GM12878 (cell line): Measurements from ENCODE around the gene HYI. TPM values are rescaled to one million over a fixed set of nuclear protein-coding genes. Genes with fewer than 3 reads are reported as not detected.

Source experiments
- ATAC-seq: fragments of 200-7000 bp; cut with Tn5 transposase; 3 replicates; pipeline ENCODE4 v1.9.1; 2020; ENCODE audit warnings: mild to moderate bottlenecking, moderate library complexity
- BruUV-seq: library from RNA; stranded (reverse); fragments of 400-500 nt; replicated peaks from 2 replicates; lab custom pipeline; 2021; lab: Mats Ljungman, UMichigan
- CTCF ChIA-PET: fragments of 300-600 bp; sonication (Branson Sonifier 250); formaldehyde crosslinking; extraction: SDS; loops from one replicate; lab custom pipeline; 2021; ENCODE audit warnings: inconsistent platforms; lab: Yijun Ruan, JAX
- POLR2A ChIA-PET: fragments of 350-600 bp; formaldehyde crosslinking; extraction: SDS; loops from one replicate; lab custom pipeline; 2021; ENCODE audit warnings: inconsistent platforms; lab: Charles Lee
- RAD21 ChIA-PET: fragments of 300-600 bp; sonication (Branson Sonifier 250); formaldehyde crosslinking; loops from one replicate; lab custom pipeline; 2023; ENCODE audit warnings: antibody characterized with exemption; ENCODE audit not compliant: unreplicated experiment; lab: Charles Lee
- SMC1A ChIA-PET: fragments of 300-600 bp; sonication (Branson Sonifier 250); formaldehyde crosslinking; loops from one replicate; lab custom pipeline; 2023; ENCODE audit not compliant: unreplicated experiment, uncharacterized antibody; lab: Charles Lee
- DNase-seq: peaks from one replicate; pipeline ENCODE4 v3.0.0-alpha.2; 2011; ENCODE audit warnings: low read depth, low spot score
- FAIRE-seq: peaks from 3 replicates; lab custom pipeline; 2011; peaks lifted over from hg19 to GRCh38; lab: Jason Lieb, UNC
- H2AFZ ChIP-seq: 2 replicates; pipeline ENCODE4 v1.6.0; 2011; ENCODE audit warnings: low read depth, low read length, control low read depth; ENCODE audit not compliant: control insufficient read depth
- H3K27ac ChIP-seq: 2 replicates; pipeline ENCODE4 v1.5.1; 2011; ENCODE audit warnings: control low read depth; ENCODE audit not compliant: control insufficient read depth, insufficient read depth
- H3K27me3 ChIP-seq, 2 experiments: replicated peaks in 1 of 2; 2 replicates each; pipeline versions ENCODE4 v1.6.0 to v1.6.1; 2011; ENCODE audit warnings: low read length in 1 of 2; ENCODE audit not compliant: control insufficient read depth in 2 of 2, insufficient read depth in 2 of 2
- H3K36me3 ChIP-seq, 2 experiments: 2 replicates each; pipeline ENCODE4 v1.5.1; 2011; ENCODE audit warnings: low read length in 1 of 2; ENCODE audit not compliant: control insufficient read depth in 2 of 2, insufficient read depth in 2 of 2
- H3K4me1 ChIP-seq: 2 replicates; pipeline ENCODE4 v1.6.1; 2011; ENCODE audit warnings: mild to moderate bottlenecking, low read length, moderate library complexity, mixed read lengths; ENCODE audit not compliant: control insufficient read depth, insufficient read depth
- H3K4me2 ChIP-seq: 2 replicates; pipeline ENCODE4 v1.6.0; 2011; ENCODE audit warnings: control low read depth; ENCODE audit not compliant: control insufficient read depth, insufficient read depth
- H3K4me3 ChIP-seq: fragments of 200-600 bp; sonication (generic); 2 replicates; pipeline ENCODE4 v1.5.1; 2016
- H3K79me2 ChIP-seq: 2 replicates; pipeline ENCODE4 v1.6.0; 2011; ENCODE audit warnings: low read length; ENCODE audit not compliant: control insufficient read depth, insufficient read depth
- H3K9ac ChIP-seq: 2 replicates; pipeline ENCODE4 v1.8.0; 2011; ENCODE audit warnings: low read length, control low read depth, mixed read lengths; ENCODE audit not compliant: control insufficient read depth, insufficient read depth
- H3K9me3 ChIP-seq: replicated peaks from 3 replicates; pipeline ENCODE4 v1.5.1; 2011; ENCODE audit warnings: mild to moderate bottlenecking, low read length; ENCODE audit not compliant: control insufficient read depth, insufficient read depth
- H4K20me1 ChIP-seq: 2 replicates; pipeline ENCODE4 v1.6.0; 2011; ENCODE audit not compliant: control insufficient read depth, insufficient read depth
- GATAD2B ChIP-seq: fragments of 450-650 bp; conservative IDR thresholded peaks from 2 replicates; pipeline ENCODE4 v1.6.1; 2017; ENCODE audit warnings: low read depth, mild to moderate bottlenecking, moderate library complexity
- HCFC1 ChIP-seq: fragments of 150-350 bp; IDR thresholded peaks from 2 replicates; pipeline ENCODE4 v1.6.1; 2014; ENCODE audit warnings: low read length
- JUND ChIP-seq: IDR thresholded peaks from 2 replicates; pipeline ENCODE4 v1.6.1; 2012; ENCODE audit warnings: low read depth, mild to moderate bottlenecking, low read length, improper control_type of control experiment, moderate library complexity
- MYB ChIP-seq: fragments of 150-350 bp; IDR thresholded peaks from 2 replicates; pipeline ENCODE4 v1.6.1; 2014; ENCODE audit warnings: mild to moderate bottlenecking, low read depth, low read length, borderline replicate concordance
- NFXL1 ChIP-seq: fragments of 450-650 bp; IDR thresholded peaks from 2 replicates; pipeline ENCODE4 v1.6.1; 2017; ENCODE audit warnings: antibody characterized with exemption, mild to moderate bottlenecking, borderline replicate concordance
- PAX5 ChIP-seq: IDR thresholded peaks from 2 replicates; pipeline ENCODE4 v1.6.1; 2011; ENCODE audit warnings: low read depth, low read length, borderline replicate concordance
- PAX8 ChIP-seq: fragments of 450-650 bp; IDR thresholded peaks from 2 replicates; pipeline ENCODE4 v1.6.1; 2017; ENCODE audit warnings: mild to moderate bottlenecking, moderate library complexity
- TBL1XR1 ChIP-seq: IDR thresholded peaks from 2 replicates; pipeline ENCODE4 v1.6.1; 2012; ENCODE audit warnings: low read depth, low read length, improper control_type of control experiment
- TCF12 ChIP-seq: IDR thresholded peaks from 2 replicates; pipeline ENCODE4 v1.6.1; 2011; ENCODE audit warnings: low read depth, mild to moderate bottlenecking, low read length
- ZNF207 ChIP-seq: fragments of 450-650 bp; IDR thresholded peaks from 2 replicates; pipeline ENCODE4 v1.6.1; 2014; ENCODE audit warnings: antibody characterized with exemption, mild to moderate bottlenecking, borderline replicate concordance
- WGBS: methylation state at CpG from one replicate; pipeline ENCODE4 v1.1.6; 2016; ENCODE audit warnings: low lambda C conversion rate; ENCODE audit not compliant: insufficient replicate concordance, insufficient coverage; ENCODE audit errors: missing lambda C conversion rate; 5-methylcytosine and 5-hydroxymethylcytosine counted together
- in situ Hi-C: fragments of 300-500 bp; cut with MboI; formaldehyde crosslinking; loops from 9 replicates; pipeline ENCODE4 v1.14.3; 2018; ENCODE audit warnings: mixed read lengths
- intact Hi-C: fragments of 100-400 bp; cut with micrococcal nuclease; formaldehyde crosslinking; loops from one replicate; pipeline ENCODE4 v1.14.2; 2022; ENCODE audit not compliant: unreplicated experiment
- polyA plus RNA-seq, 11 experiments: library from polyadenylated mRNA; depleted of rRNA in 4 of 11; unstranded in 6 of 11; stranded (reverse) in 5 of 11; fragments of >200 nt; fragmentation: Nextera tagmentation in 4 of 11; fragmentation: Illumina TruSeq in 1 of 11; extraction: Ambion mirVana in 4 of 11; extraction: Trizol in 1 of 11; gene quantifications; 1 replicate in 1 of 11; 2 replicates in 10 of 11; pipeline versions ENCODE4 v1.2.1 to v1.2.3, GENCODE V29; 2011 to 2016; ENCODE audit warnings: inconsistent platforms in 2 of 11, missing spikeins in 2 of 11, low read depth in 1 of 11
- total RNA-seq, 4 experiments: library from RNA; depleted of rRNA in 3 of 4; stranded (reverse); fragments of >200 nt in 3 of 4; fragmentation: Illumina TruSeq in 1 of 4; extraction: Trizol in 1 of 4; gene quantifications; 2 replicates each; pipeline versions ENCODE4 v1.2.1 to v1.2.3, GENCODE V29; 2013 to 2021
- TF ChIP-seq, protein P1 (sequence below): fragments of 450-650 bp; IDR thresholded peaks from 2 replicates; pipeline ENCODE4 v1.6.1; 2018; ENCODE audit warnings: borderline replicate concordance, mild to moderate bottlenecking; ENCODE audit not compliant: partially characterized antibody
- TF ChIP-seq, protein P2 (sequence below): fragments of 450-650 bp; IDR thresholded peaks from 2 replicates; pipeline ENCODE4 v1.6.1; 2017; ENCODE audit warnings: antibody characterized with exemption, mild to moderate bottlenecking, moderate library complexity

The HYI gene
- total and polyA plus RNA-seq, 10 of the 15 experiments (the other 5 are each of a cell fraction or from before 2014, with no cell fraction given), result 0.27 to 5.5 (median 2.0) TPM

DNA sequence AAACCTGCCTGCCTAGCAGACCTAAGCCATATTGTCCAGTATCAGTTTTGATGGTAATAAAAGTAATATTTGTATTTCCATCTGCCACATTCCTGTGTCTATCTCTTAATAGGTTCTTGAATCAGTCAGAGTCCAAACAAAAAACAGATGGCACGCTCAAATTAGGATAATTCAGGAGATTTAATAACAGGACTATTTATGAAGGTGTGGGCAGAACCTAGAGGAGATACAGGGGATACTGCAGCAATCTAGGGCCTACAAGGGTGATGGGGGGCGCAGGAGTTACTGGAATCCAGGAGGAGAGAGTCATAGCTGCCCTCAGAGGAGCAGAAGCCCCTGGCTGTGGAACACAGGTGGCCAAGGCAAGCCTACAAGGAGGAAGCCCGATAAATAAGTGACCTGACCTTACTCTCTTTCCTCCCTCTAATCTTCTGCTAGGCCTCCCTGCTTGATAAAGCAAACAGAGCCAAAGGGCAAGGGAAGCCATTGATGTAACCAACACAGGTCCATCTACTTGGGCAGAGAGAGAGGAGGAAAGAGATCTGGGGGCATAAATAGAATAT lies 11.9 kb upstream of the HYI start (continued):
- TF ChIP-seq, protein P1, sequence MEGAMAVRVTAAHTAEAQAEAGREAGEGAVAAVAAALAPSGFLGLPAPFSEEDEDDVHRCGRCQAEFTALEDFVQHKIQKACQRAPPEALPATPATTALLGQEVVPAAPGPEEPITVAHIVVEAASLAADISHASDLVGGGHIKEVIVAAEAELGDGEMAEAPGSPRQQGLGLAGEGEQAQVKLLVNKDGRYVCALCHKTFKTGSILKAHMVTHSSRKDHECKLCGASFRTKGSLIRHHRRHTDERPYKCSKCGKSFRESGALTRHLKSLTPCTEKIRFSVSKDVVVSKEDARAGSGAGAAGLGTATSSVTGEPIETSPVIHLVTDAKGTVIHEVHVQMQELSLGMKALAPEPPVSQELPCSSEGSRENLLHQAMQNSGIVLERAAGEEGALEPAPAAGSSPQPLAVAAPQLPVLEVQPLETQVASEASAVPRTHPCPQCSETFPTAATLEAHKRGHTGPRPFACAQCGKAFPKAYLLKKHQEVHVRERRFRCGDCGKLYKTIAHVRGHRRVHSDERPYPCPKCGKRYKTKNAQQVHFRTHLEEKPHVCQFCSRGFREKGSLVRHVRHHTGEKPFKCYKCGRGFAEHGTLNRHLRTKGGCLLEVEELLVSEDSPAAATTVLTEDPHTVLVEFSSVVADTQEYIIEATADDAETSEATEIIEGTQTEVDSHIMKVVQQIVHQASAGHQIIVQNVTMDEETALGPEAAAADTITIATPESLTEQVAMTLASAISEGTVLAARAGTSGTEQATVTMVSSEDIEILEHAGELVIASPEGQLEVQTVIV, result no peak
- no peak for TF ChIP-seq GATAD2B
- TF ChIP-seq, protein P2, sequence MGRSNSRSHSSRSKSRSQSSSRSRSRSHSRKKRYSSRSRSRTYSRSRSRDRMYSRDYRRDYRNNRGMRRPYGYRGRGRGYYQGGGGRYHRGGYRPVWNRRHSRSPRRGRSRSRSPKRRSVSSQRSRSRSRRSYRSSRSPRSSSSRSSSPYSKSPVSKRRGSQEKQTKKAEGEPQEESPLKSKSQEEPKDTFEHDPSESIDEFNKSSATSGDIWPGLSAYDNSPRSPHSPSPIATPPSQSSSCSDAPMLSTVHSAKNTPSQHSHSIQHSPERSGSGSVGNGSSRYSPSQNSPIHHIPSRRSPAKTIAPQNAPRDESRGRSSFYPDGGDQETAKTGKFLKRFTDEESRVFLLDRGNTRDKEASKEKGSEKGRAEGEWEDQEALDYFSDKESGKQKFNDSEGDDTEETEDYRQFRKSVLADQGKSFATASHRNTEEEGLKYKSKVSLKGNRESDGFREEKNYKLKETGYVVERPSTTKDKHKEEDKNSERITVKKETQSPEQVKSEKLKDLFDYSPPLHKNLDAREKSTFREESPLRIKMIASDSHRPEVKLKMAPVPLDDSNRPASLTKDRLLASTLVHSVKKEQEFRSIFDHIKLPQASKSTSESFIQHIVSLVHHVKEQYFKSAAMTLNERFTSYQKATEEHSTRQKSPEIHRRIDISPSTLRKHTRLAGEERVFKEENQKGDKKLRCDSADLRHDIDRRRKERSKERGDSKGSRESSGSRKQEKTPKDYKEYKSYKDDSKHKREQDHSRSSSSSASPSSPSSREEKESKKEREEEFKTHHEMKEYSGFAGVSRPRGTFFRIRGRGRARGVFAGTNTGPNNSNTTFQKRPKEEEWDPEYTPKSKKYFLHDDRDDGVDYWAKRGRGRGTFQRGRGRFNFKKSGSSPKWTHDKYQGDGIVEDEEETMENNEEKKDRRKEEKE, result no peak

DNA sequence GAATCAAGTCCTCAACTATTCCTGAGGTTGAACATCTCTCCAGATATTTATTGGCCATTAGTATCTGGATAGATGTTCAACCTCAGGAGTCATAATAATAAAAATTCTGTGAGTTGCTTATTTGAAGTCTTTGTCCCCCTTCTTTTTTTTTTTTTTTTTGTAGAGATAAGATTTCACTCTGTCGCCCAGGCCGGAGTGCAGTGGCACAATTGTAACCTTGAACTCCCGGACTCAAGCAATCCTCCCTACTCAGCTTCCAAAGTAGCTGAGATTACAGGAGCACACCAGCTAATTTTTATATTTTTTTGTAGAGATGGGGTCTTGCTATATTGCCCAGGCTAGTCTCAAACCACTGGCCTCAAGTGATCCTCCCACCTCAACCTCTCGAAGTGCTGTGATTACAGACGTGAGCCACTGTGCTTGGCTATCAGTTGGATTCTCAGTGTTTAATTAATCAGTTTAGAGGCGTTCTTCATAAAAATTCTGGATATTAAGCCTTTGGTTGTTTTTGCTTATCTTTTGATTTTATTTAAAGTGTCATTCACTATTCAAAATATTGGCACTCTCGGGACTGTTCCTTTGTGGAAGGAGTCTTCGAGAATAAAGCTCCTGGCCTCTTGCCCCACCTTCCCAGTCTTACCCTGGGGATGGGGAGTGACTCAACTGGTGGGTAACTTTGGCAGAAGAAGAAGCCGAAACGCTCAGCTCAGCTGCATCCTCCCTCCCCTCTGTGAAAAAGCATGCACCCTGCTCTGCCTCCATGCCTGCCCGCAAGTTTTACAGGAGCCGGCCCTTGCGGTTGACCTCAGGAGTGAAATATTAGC lies 11.2 kb upstream of the HYI start:
- Histone ChIP-seq H3K36me3 (no peaks in the 10 kb centered on the region; a peak in 1 of 4 replicates), H3K4me1 (no peaks in the 10 kb centered on the region; the same call in 1 of the 2 replicates), H3K27me3 (no peaks in the 10 kb centered on the region; a peak in 1 of 4 replicates), H2AFZ (no peak overlapping the region), H3K4me2 (no peak overlapping the region), H3K9me3 (no peaks in the 10 kb centered on the region), H3K79me2 (no peaks in the 10 kb centered on the region), H3K4me3 (no peak overlapping the region), H3K9ac (no peak overlapping the region), H4K20me1 (no peaks in the 10 kb centered on the region), H3K27ac (no peak overlapping the region)
- SMC1A ChIA-PET, result no interaction called here
- CTCF ChIA-PET, result interaction anchor here (0.7 to 1.2 kb wide), 2 partner anchors 10 to 619 kb away, joined by 3 to 4 read pairs; no protein-coding TSS in a partner anchor
- no peak for ATAC-seq
- POLR2A ChIA-PET, result no interaction called here
- intact Hi-C loops (no loop called here), in situ Hi-C loops (no loop called here)
- no peak for FAIRE-seq
- TF ChIP-seq HCFC1 (no peak), PAX5 (no peak), TBL1XR1 (no peak), ZNF207 (no peak), TCF12 (no peak), NFXL1 (no peak), PAX8 (no peak), JUND (no peak), MYB (no peak)
- TF ChIP-seq, protein P2, result no peak
- BruUV-seq, result no TSS peak
- RAD21 ChIA-PET, result no interaction called here
- WGBS, result 67% methylated on average over 11 of the region's 13 CpGs
- DNase-seq, result no peak
